PC-3 (cell line): Measurements from ENCODE around the gene SLC1A6.

Source experiments
- EZH2 ChIP-seq: fragments of 300-600 bp; sonication (generic); IDR thresholded peaks from one replicate; pipeline ENCODE4 v1.6.1; 2017; ENCODE audit warnings: antibody characterized with exemption, mild to moderate bottlenecking, low read length; ENCODE audit not compliant: unreplicated experiment
- TF ChIP-seq, protein P1 (sequence below): fragments of 300-600 bp; sonication (generic); conservative IDR thresholded peaks from 2 replicates; pipeline ENCODE4 v1.5.1; 2017; ENCODE audit warnings: antibody characterized with exemption, low read depth, mild to moderate bottlenecking, low read length

DNA sequence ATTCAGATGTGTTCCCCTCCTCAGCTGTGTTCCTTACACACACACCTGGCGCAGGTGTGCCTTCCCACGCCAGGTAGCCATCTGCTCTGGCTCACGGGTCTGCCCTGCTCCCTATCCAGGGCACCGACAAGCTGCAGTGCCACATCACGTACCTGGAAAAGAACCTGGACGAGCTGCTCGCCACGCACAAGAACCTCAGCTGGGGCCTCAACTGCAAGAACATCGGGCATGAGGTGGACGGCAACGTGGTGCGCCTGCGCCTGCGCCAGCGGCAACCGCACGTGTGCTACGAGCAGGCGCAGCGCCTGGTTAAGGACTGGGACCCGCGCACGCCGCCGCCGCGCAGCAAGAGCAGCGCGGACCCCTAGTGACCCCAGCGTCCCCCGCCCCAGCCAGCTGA lies 43.1 kb upstream of the SLC1A6 start:
- TF ChIP-seq, protein P1, sequence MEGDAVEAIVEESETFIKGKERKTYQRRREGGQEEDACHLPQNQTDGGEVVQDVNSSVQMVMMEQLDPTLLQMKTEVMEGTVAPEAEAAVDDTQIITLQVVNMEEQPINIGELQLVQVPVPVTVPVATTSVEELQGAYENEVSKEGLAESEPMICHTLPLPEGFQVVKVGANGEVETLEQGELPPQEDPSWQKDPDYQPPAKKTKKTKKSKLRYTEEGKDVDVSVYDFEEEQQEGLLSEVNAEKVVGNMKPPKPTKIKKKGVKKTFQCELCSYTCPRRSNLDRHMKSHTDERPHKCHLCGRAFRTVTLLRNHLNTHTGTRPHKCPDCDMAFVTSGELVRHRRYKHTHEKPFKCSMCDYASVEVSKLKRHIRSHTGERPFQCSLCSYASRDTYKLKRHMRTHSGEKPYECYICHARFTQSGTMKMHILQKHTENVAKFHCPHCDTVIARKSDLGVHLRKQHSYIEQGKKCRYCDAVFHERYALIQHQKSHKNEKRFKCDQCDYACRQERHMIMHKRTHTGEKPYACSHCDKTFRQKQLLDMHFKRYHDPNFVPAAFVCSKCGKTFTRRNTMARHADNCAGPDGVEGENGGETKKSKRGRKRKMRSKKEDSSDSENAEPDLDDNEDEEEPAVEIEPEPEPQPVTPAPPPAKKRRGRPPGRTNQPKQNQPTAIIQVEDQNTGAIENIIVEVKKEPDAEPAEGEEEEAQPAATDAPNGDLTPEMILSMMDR, result no peak
- TF ChIP-seq EZH2, result no peak
